ENCODE data around the gene PPARA. TPM values are rescaled to one million over a fixed set of nuclear protein-coding genes. Genes with fewer than 3 reads are reported as not detected.

PPARA gene
- total and polyA plus RNA-seq, 2 of the 4 experiments (the other 2 are of a cell fraction), result 3.1 to 7.0 TPM

GRCh38 chr22:46201059-46201757 is 50.9 kb downstream of the PPARA start:
- no peak overlapping the region for H3K18ac ChIP-seq (ENCODE audit: low read depth, low read length)
- H4K5ac ChIP-seq (ENCODE audit: low read depth, low read length), result no peak overlapping the region
- no TSS peak for BruUV-seq (replicated peaks)
- WGBS, 2 experiments (ENCODE audit: extremely low coverage in 2 of 2, insufficient read length in 1 of 2), result 76% methylated on average over 7 of the region's 17 CpGs; no CpG with 5 or more reads in 1 of the 2 experiments
- H3K9me3 ChIP-seq (ENCODE audit: control insufficient read depth, insufficient read depth, low read length), result no peaks in the 10 kb centered on the region
- H3K4me3 ChIP-seq (ENCODE audit: insufficient read depth, low read depth, low read length), result no peak overlapping the region
- H3K79me1 ChIP-seq (ENCODE audit: low read depth in 1 of 2, low read length in 2 of 2), result peaks cover 4 to 7% of the 10 kb centered on the region in 2 experiments; a peak in 2 of 4 replicates
- no peak overlapping the region for H3K4ac ChIP-seq (ENCODE audit: low read depth, low read length)
- dilution Hi-C loops (cut with HindIII; ENCODE audit: low sequenced_read_pairs, unreplicated experiment), result no loop called here
- intact Hi-C loops (cut with micrococcal nuclease), result no loop called here
- H2AFZ ChIP-seq (replicated peaks; ENCODE audit: low read length, poor library complexity), result no peak overlapping the region
- no peak overlapping the region for H3K23ac ChIP-seq (ENCODE audit: low read depth, low read length)
- H3K4me2 ChIP-seq (ENCODE audit: low read depth, low read length), result no peak overlapping the region
- H3K4me1 ChIP-seq (ENCODE audit: control insufficient read depth, insufficient read depth, low read length), result no peaks in the 10 kb centered on the region
- ATAC-seq (ENCODE audit: low read depth), result no peak
- ChIA-PET POLR2A (ENCODE audit: unreplicated experiment) (no interaction called here), CTCF (no interaction called here)
- H3K14ac ChIP-seq (replicated peaks; ENCODE audit: low read depth, low read length), result no peak overlapping the region
- no peak overlapping the region for H2AK5ac ChIP-seq (ENCODE audit: low read depth, low read length)
- TF ChIP-seq FOS (IDR thresholded peaks at IDR 0.05; ENCODE audit: low read depth, low read length), result no peak
- TF ChIP-seq CHD1 (IDR thresholded peaks at IDR 0.05; ENCODE audit: low read depth, low read length), result no peak
- TF ChIP-seq RFX5 (IDR thresholded peaks at IDR 0.05; ENCODE audit: low read depth, low read length), result no peak
- no peak overlapping the region for H2BK120ac ChIP-seq (ENCODE audit: low read depth, low read length)
- peaks cover 4% of the 10 kb centered on the region for H3K9me1 ChIP-seq (ENCODE audit: insufficient read depth, low read length)
- in situ Hi-C loops (cut with MboI; ENCODE audit: low sequenced_read_pairs), result no loop called here
- H2BK5ac ChIP-seq (ENCODE audit: low read depth, low read length, poor library complexity, severe bottlenecking), result no peak overlapping the region
- no peaks in the 10 kb centered on the region for H3K27me3 ChIP-seq (ENCODE audit: control insufficient read depth, insufficient read depth, low read length)
- no peak overlapping the region for H3K27ac ChIP-seq (ENCODE audit: insufficient read depth, low read length)
- no peaks in the 10 kb centered on the region; the same call in 1 of the 2 replicates for H4K20me1 ChIP-seq (ENCODE audit: insufficient read depth, low read length)
- H2BK15ac ChIP-seq (ENCODE audit: low read depth, low read length), result no peak overlapping the region
- DNase-seq, result no peak
- no peak overlapping the region for H2AK9ac ChIP-seq (replicated peaks; ENCODE audit: low read depth, low read length, poor library complexity)
- H3K36me3 ChIP-seq (ENCODE audit: control insufficient read depth, insufficient read depth, low read length), result peaks cover 28% of the 10 kb centered on the region
- H3K56ac ChIP-seq (ENCODE audit: extremely low read depth, insufficient read depth, low read length), result no peak overlapping the region
- H4K91ac ChIP-seq (ENCODE audit: insufficient read depth, low read depth, low read length), result no peak overlapping the region
- no peak overlapping the region for H2BK20ac ChIP-seq (ENCODE audit: low read depth, low read length)
- no peak overlapping the region for H4K8ac ChIP-seq (ENCODE audit: low read depth in 2 of 2, low read length in 2 of 2)
- H3K9ac ChIP-seq (ENCODE audit: low read depth, low read length), result no peak overlapping the region

Measured in IMR-90 (cell line).